ENCODE results near the gene MGAT3. TPM values are rescaled to one million over a fixed set of nuclear protein-coding genes. Genes with fewer than 3 reads are reported as not detected.
A peak's percentile ranks its signal among the peaks of the same experiment; 100 is the strongest.

MGAT3 gene
- total RNA-seq, 1 experiment from 2014 or later: 5.0 TPM

GRCh38 chr22:39475337-39475736, 18.5 kb downstream of the MGAT3 start:
- Histone ChIP-seq H3K79me1 (ENCODE audit: insufficient read depth, low read depth, low read length, poor library complexity, severe bottlenecking) (no peaks in the 10 kb centered on the region), H2AFZ (ENCODE audit: low read length) (no peak overlapping the region), H3K4ac (ENCODE audit: low read depth, low read length) (no peak overlapping the region), H3K27ac (ENCODE audit: insufficient read length, low read depth, low read length) (no peak overlapping the region), H2AK5ac (ENCODE audit: insufficient read length, low read length) (no peak overlapping the region), H4K91ac (ENCODE audit: insufficient read length, low read depth, low read length) (no peak overlapping the region), H3T11ph (ENCODE audit: low read length) (no peak overlapping the region), H3K27me3 (ENCODE audit: insufficient read depth, low read length) (no peaks in the 10 kb centered on the region), H4K5ac (ENCODE audit: insufficient read length, low read depth, low read length) (no peak overlapping the region), H3K9me3 (ENCODE audit: control insufficient read depth, low read depth, low read length) (no peaks in the 10 kb centered on the region), H2BK20ac (ENCODE audit: low read depth, low read length, poor library complexity, severe bottlenecking) (no peak overlapping the region), H3K56ac (ENCODE audit: insufficient read length, low read depth, low read length) (no peak overlapping the region), H3K23me2 (ENCODE audit: insufficient read length, low read depth, low read length, poor library complexity, severe bottlenecking) (no peaks in the 10 kb centered on the region), H3K79me2 (ENCODE audit: insufficient read depth, low read length) (no peaks in the 10 kb centered on the region), H3K9ac (ENCODE audit: extremely low read depth, insufficient read length, low read length) (no peak overlapping the region), H2BK12ac (ENCODE audit: insufficient read length, low read depth, low read length) (no peak overlapping the region), H2BK5ac (ENCODE audit: insufficient read length, low read length) (no peak overlapping the region), H3K4me2 (ENCODE audit: insufficient read depth, insufficient read length, low read length) (no peak overlapping the region), H4K20me1 (ENCODE audit: control insufficient read depth, insufficient read depth, insufficient read length) (no peaks in the 10 kb centered on the region), H3K14ac (ENCODE audit: insufficient read depth, low read length) (no peak overlapping the region), H2BK120ac (ENCODE audit: low read depth, low read length, poor library complexity, severe bottlenecking) (no peak overlapping the region), H2BK15ac (ENCODE audit: low read depth, low read length) (no peak overlapping the region), H3K18ac (ENCODE audit: insufficient read length, low read depth, low read length) (no peak overlapping the region), H4K8ac (replicated peaks; ENCODE audit: insufficient read length, low read depth, low read length) (no peak overlapping the region), H3K23ac (ENCODE audit: insufficient read length, low read depth, low read length) (no peak overlapping the region), H3K4me1 (ENCODE audit: insufficient read depth, low read length) (peaks cover 3% of the 10 kb centered on the region; the same call in 1 of the 2 replicates)
- H3K27ac Mint-ChIP-seq: no peak overlapping the region
- TF ChIP-seq, protein P1, sequence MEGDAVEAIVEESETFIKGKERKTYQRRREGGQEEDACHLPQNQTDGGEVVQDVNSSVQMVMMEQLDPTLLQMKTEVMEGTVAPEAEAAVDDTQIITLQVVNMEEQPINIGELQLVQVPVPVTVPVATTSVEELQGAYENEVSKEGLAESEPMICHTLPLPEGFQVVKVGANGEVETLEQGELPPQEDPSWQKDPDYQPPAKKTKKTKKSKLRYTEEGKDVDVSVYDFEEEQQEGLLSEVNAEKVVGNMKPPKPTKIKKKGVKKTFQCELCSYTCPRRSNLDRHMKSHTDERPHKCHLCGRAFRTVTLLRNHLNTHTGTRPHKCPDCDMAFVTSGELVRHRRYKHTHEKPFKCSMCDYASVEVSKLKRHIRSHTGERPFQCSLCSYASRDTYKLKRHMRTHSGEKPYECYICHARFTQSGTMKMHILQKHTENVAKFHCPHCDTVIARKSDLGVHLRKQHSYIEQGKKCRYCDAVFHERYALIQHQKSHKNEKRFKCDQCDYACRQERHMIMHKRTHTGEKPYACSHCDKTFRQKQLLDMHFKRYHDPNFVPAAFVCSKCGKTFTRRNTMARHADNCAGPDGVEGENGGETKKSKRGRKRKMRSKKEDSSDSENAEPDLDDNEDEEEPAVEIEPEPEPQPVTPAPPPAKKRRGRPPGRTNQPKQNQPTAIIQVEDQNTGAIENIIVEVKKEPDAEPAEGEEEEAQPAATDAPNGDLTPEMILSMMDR (conservative IDR thresholded peaks at IDR 0.05): no peak
- H3K9me3 Mint-ChIP-seq: no peaks in the 10 kb centered on the region
- peaks cover 44 to 57% of the 10 kb centered on the region in 2 experiments for H3K4me1 Mint-ChIP-seq
- H3K4me3 Mint-ChIP-seq: peak overlapping the region in 1 of 2 experiments; percentile 9; a peak in 1 of 5 replicates
- DNase-seq: no peak
- WGBS (ENCODE audit: extremely low coverage, insufficient read length, low lambda C conversion rate): no CpG with 5 or more reads among the region's 9 CpGs
- H3K36me3 Mint-ChIP-seq (ENCODE audit: insufficient read depth in 1 of 3, low read depth in 3 of 3): no peaks in the 10 kb centered on the region
- peaks cover 12% of the 10 kb centered on the region for H3K27me3 Mint-ChIP-seq (ENCODE audit: low read depth)

Data from H9 (cell line).